ENCODE measurements around the gene MOCS3. TPM values are rescaled to one million over a fixed set of nuclear protein-coding genes. Genes with fewer than 3 reads are reported as not detected.

Gene MOCS3
- total and polyA plus RNA-seq, 2 donors (not counting 1 experiment from before 2014, with no cell fraction given): 0.91 to 7.6 TPM

GRCh38 chr20:50921803-50922501 is 36.7 kb upstream of the MOCS3 start:
- Histone ChIP-seq H3K27ac (ENCODE audit: low read length in 2 of 2) (peak overlapping the region; percentile 19 to 58), H3K4me2 (replicated peaks; ENCODE audit: low read depth, low read length, poor library complexity, severe bottlenecking) (peak overlapping the region; percentile 16), H3K27me3 (replicated peaks in 1 of 4; ENCODE audit: control extremely low read depth in 1 of 4, control insufficient read depth in 3 of 4, insufficient read depth in 4 of 4, low read length in 3 of 4) (no peaks in the 10 kb centered on the region), H4K20me1 (ENCODE audit: control insufficient read depth, insufficient read depth, low read length, poor library complexity, severe bottlenecking) (peaks cover 47% of the 10 kb centered on the region), H2AFZ (ENCODE audit: insufficient read depth, low read depth, low read length, poor library complexity, severe bottlenecking) (no peak overlapping the region), H3K4me1 (ENCODE audit: control insufficient read depth in 2 of 2, insufficient read depth in 2 of 2, low read length in 2 of 2) (peaks cover 38 to 43% of the 10 kb centered on the region in 2 donors), H3K79me2 (ENCODE audit: control insufficient read depth, insufficient read depth, low read length) (peaks cover 100% of the 10 kb centered on the region), H3K9me3 (ENCODE audit: control extremely low read depth in 1 of 3, control insufficient read depth in 2 of 3, insufficient read depth in 1 of 3, low read length in 2 of 3) (no peaks in the 10 kb centered on the region), H3K36me3 (replicated peaks in 1 of 2; ENCODE audit: control extremely low read depth in 1 of 2, control insufficient read depth in 1 of 2, extremely low read depth in 1 of 2, insufficient read depth in 2 of 2, low read length in 1 of 2) (peaks cover 0 to 35% of the 10 kb centered on the region in 2 experiments), H3K9ac (ENCODE audit: low read length) (no peak overlapping the region), H3K4me3 (ENCODE audit: control extremely low read depth in 1 of 5, extremely low read depth in 1 of 5, insufficient read depth in 1 of 5, low read depth in 2 of 5, low read length in 4 of 5) (no peak overlapping the region)
- no peaks in the 10 kb centered on the region for H3K9me3 Mint-ChIP-seq (ENCODE audit: insufficient read depth)
- peak overlapping the region; percentile 50 for H3K27ac Mint-ChIP-seq
- WGBS (ENCODE audit: insufficient coverage): 60% methylated on average over 1 of the region's 8 CpGs
- no peak for DNase-seq
- ChIA-PET CTCF (interaction anchor here (1.2 to 16.7 kb wide), 6 partner anchors 7 to 127 kb away, joined by 3 to 390 read pairs (median 5); partner anchors contain the start of genes ADNP and BCAS4), POLR2A (no interaction called here)
- peak overlapping the region; percentile 32 for H3K4me3 Mint-ChIP-seq
- intact Hi-C loops (cut with micrococcal nuclease): no loop called here
- peaks cover 79% of the 10 kb centered on the region for H3K4me1 Mint-ChIP-seq
- H3K27me3 Mint-ChIP-seq: no peaks in the 10 kb centered on the region
- no peak for TF ChIP-seq EZH2 (IDR thresholded peaks at IDR 0.05; ENCODE audit: borderline replicate concordance, insufficient read depth, low read depth, low read length, poor library complexity, severe bottlenecking)
- no peak for TF ChIP-seq CTCF (IDR thresholded peaks at IDR 0.05)
- no peak for ATAC-seq (ENCODE audit: low read depth)

Measured in B cell (primary cell).